Caco-2 (cell line): ENCODE measurements around the gene ASL. TPM values are rescaled to one million over a fixed set of nuclear protein-coding genes. Genes with fewer than 3 reads are reported as not detected.

Source experiments
- BruUV-seq: library from RNA; stranded (reverse); fragments of 400-500 nt; replicated peaks from 2 replicates; lab custom pipeline; 2021; lab: Mats Ljungman, UMichigan
- CTCF ChIA-PET: fragments of 300-600 bp; sonication (Branson Sonifier 250); formaldehyde crosslinking; loops from one replicate; lab custom pipeline; 2022; ENCODE audit warnings: antibody characterized with exemption; lab: Charles Lee
- POLR2A ChIA-PET: fragments of 300-600 bp; sonication (Branson Sonifier 250); formaldehyde crosslinking; loops from one replicate; lab custom pipeline; 2022; ENCODE audit warnings: antibody characterized with exemption; lab: Charles Lee
- DNase-seq, 2 experiments: peaks; one replicate each; pipeline versions ENCODE4 v3.0.0 to v3.0.0-alpha.2; 2020 to 2022
- H3K27me3 ChIP-seq: replicated peaks from 2 replicates; pipeline ENCODE4 v1.6.0; 2011; ENCODE audit warnings: low read length; ENCODE audit not compliant: control insufficient read depth, insufficient read depth
- H3K36me3 ChIP-seq: 2 replicates; pipeline ENCODE4 v1.5.1; 2011; ENCODE audit warnings: low read length; ENCODE audit not compliant: control insufficient read depth, insufficient read depth
- H3K4me1 ChIP-seq: fragments of 250-450 bp; sonication (Bioruptor Pico); 2 replicates; pipeline ENCODE4 v1.5.1; 2020; ENCODE audit warnings: mild to moderate bottlenecking
- H3K4me3 ChIP-seq: 2 replicates; pipeline ENCODE4 v1.5.1; 2011; ENCODE audit warnings: low read depth, mild to moderate bottlenecking, control low read depth, low read length
- H3K9me3 ChIP-seq: fragments of 250-450 bp; sonication (Bioruptor Pico); 2 replicates; pipeline ENCODE4 v1.5.1; 2020; ENCODE audit warnings: mild to moderate bottlenecking, moderate library complexity
- H3K27ac Mint-ChIP-seq: one replicate; pipeline ENCODE4 v1.8.0; 2022; ENCODE audit warnings: mixed read lengths; ENCODE audit not compliant: unreplicated experiment
- H3K27me3 Mint-ChIP-seq: one replicate; pipeline ENCODE4 v1.8.0; 2022; ENCODE audit warnings: mixed read lengths; ENCODE audit not compliant: insufficient read depth, unreplicated experiment
- H3K36me3 Mint-ChIP-seq: one replicate; pipeline ENCODE4 v1.8.0; 2022; ENCODE audit warnings: mild to moderate bottlenecking, mixed read lengths; ENCODE audit not compliant: insufficient read depth, unreplicated experiment
- H3K4me1 Mint-ChIP-seq: one replicate; pipeline ENCODE4 v1.8.0; 2022; ENCODE audit warnings: low read depth, mixed read lengths; ENCODE audit not compliant: unreplicated experiment
- H3K4me3 Mint-ChIP-seq: one replicate; pipeline ENCODE4 v1.8.0; 2022; ENCODE audit warnings: mild to moderate bottlenecking, moderate library complexity, mixed read lengths; ENCODE audit not compliant: unreplicated experiment
- H3K9me3 Mint-ChIP-seq: one replicate; pipeline ENCODE4 v1.8.0; 2022; ENCODE audit warnings: mixed read lengths; ENCODE audit not compliant: unreplicated experiment
- CTCF ChIP-seq, 2 experiments: fragments of 200-600 bp in 1 of 2; IDR thresholded peaks; 1 replicate in 1 of 2; 2 replicates in 1 of 2; pipeline versions ENCODE4 v1.5.1 to v1.8.0; 2011 to 2022; ENCODE audit warnings: antibody characterized with exemption in 1 of 2, control low read depth in 1 of 2, inconsistent platforms in 1 of 2, low read depth in 1 of 2, low read length in 1 of 2, mild to moderate bottlenecking in 1 of 2, moderate library complexity in 1 of 2; ENCODE audit not compliant: insufficient read depth in 1 of 2, severe bottlenecking in 1 of 2, unreplicated experiment in 1 of 2
- intact Hi-C: fragments of 100-400 bp; cut with micrococcal nuclease; formaldehyde crosslinking; loops from one replicate; pipeline ENCODE4 v1.10.0; 2022; ENCODE audit not compliant: unreplicated experiment
- total RNA-seq: library from RNA; stranded (reverse); gene quantifications from 2 replicates; pipeline ENCODE4 v1.2.3, GENCODE V29; 2022

The ASL gene
- total RNA-seq, 1 experiment from 2014 or later = 54.9 TPM

- no peaks in the 10 kb centered on the region for H3K4me1 ChIP-seq
- H3K4me1 Mint-ChIP-seq = no peaks in the 10 kb centered on the region
- CTCF ChIA-PET = no interaction called here
- H3K36me3 Mint-ChIP-seq = no peaks in the 10 kb centered on the region
- TF ChIP-seq CTCF (IDR thresholded peaks at IDR 0.05; ENCODE audit: insufficient read depth in 1 of 2, low read depth in 1 of 2, low read length in 1 of 2, severe bottlenecking in 1 of 2, unreplicated experiment in 1 of 2) = no peak
- H3K4me3 Mint-ChIP-seq = no peak overlapping the region
- no peaks in the 10 kb centered on the region for H3K27me3 ChIP-seq
- no peak overlapping the region for H3K27ac Mint-ChIP-seq
- no peaks in the 10 kb centered on the region for H3K36me3 ChIP-seq
- H3K9me3 ChIP-seq = no peaks in the 10 kb centered on the region
- POLR2A ChIA-PET = no interaction called here
- intact Hi-C loops = no loop called here
- no peak for DNase-seq
- no TSS peak for BruUV-seq
- H3K27me3 Mint-ChIP-seq = no peaks in the 10 kb centered on the region
- no peak overlapping the region for H3K4me3 ChIP-seq
- H3K9me3 Mint-ChIP-seq = no peaks in the 10 kb centered on the region
These were observed 21.6 kb upstream of the ASL start for GRCh38 chr7:66054063-66054462.

GRCh38 chr7:66055321-66055956 lies 20.2 kb upstream of the ASL start:
- POLR2A ChIA-PET = no interaction called here
- H3K9me3 Mint-ChIP-seq = no peaks in the 10 kb centered on the region
- H3K27me3 Mint-ChIP-seq = no peaks in the 10 kb centered on the region
- CTCF ChIA-PET = no interaction called here
- Histone ChIP-seq H3K4me1 (no peaks in the 10 kb centered on the region), H3K9me3 (no peaks in the 10 kb centered on the region), H3K4me3 (no peak overlapping the region), H3K36me3 (no peaks in the 10 kb centered on the region), H3K27me3 (no peaks in the 10 kb centered on the region)
- no peak overlapping the region for H3K4me3 Mint-ChIP-seq
- H3K36me3 Mint-ChIP-seq = no peaks in the 10 kb centered on the region
- no peak for DNase-seq
- no peaks in the 10 kb centered on the region for H3K4me1 Mint-ChIP-seq
- TF ChIP-seq CTCF (IDR thresholded peaks at IDR 0.05; ENCODE audit: insufficient read depth in 1 of 2, low read depth in 1 of 2, low read length in 1 of 2, severe bottlenecking in 1 of 2, unreplicated experiment in 1 of 2) = no peak
- intact Hi-C loops = no loop called here
- no peak overlapping the region for H3K27ac Mint-ChIP-seq
- BruUV-seq = no TSS peak

GRCh38 chr7:66060796-66061195 lies 14.8 kb upstream of the ASL start:
- POLR2A ChIA-PET = no interaction called here

More at GRCh38 chr7:66060796-66061195, 14.8 kb upstream of the ASL start:
- no peaks in the 10 kb centered on the region for H3K4me1 ChIP-seq
- Mint-ChIP-seq H3K4me3 (no peak overlapping the region), H3K27me3 (no peaks in the 10 kb centered on the region), H3K36me3 (no peaks in the 10 kb centered on the region), H3K27ac (no peak overlapping the region), H3K9me3 (no peaks in the 10 kb centered on the region), H3K4me1 (no peaks in the 10 kb centered on the region)
- intact Hi-C loops = no loop called here
- CTCF ChIA-PET = no interaction called here
- BruUV-seq = no TSS peak
- H3K4me3 ChIP-seq = no peak overlapping the region
- no peaks in the 10 kb centered on the region for H3K27me3 ChIP-seq
- H3K9me3 ChIP-seq = no peaks in the 10 kb centered on the region
- no peaks in the 10 kb centered on the region for H3K36me3 ChIP-seq
- no peak for DNase-seq
- TF ChIP-seq CTCF (IDR thresholded peaks at IDR 0.05; ENCODE audit: insufficient read depth in 1 of 2, low read depth in 1 of 2, low read length in 1 of 2, severe bottlenecking in 1 of 2, unreplicated experiment in 1 of 2) = no peak
